UCSD-AML1 (cell line): ENCODE data around the gene KCNG4.

ENCODE experiments used
- DNase-seq: peaks from one replicate; lab custom pipeline; 2025; ENCODE audit not compliant: unreplicated experiment; lab: John Stamatoyannopoulos, UW

KCNG4 gene

DNA sequence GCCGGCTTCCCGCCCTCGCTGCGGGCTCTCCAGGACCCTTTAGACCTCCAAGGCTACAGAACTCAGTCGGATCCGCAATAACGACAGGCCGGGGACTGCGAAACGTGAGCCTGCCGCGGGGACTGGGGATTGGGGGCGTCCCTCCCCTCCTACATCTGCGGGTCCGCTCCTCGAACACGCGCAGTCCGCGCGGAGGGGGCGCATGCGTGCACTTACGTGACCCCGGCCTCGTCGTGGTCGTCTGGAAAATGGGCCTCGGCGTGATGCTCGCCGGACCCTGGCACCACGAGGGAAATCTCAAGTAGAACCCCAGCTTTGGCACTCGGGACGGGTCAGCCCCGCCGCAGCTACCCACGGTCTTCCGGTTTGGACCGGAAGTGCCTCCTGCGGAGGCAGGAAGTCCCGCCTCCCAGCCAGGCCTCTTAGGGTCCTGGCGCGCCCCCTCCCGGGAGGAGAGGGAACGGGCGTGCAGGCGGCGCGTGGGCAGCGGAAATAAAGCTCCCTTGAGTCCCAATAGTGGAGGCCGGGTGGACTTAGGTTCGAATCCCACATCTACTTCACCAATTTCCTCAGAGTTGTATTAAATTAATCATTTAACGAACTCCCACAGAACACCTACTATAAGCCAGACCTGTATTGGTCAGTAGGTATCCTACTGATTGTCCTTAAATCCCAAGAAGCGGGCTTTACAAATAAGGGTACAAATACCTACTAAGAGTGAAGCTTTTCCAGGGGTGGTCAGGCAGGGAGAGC, 53.0 kb downstream of the KCNG4 start, which contains the start of gene TAF1C:
TSS of gene TAF1C (minus strand) at position 373 of the 753 bp plus-strand sequence. CDS start 2,069 bp downstream, outside the sequence.
- DNase-seq, result peak; percentile 96

DNA sequence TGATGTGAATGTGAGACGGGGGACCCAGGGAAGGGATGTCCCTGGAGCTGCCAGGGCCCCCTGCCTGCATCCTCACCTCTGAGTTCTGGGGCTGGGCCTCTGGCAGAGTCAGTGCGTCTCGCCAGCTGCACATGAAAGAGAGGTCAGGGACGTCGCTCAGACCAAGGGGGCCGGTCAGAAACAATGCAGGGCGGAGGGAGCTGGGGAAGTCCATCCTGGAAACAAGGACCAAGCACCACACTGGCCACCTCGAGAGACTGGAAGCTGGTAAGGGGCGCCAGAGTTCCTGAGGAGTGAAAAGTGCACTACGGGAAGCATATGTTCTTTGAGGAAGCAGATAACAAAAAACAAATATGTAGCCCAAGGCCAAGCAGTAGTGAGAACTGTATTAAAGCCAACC, 55.0 kb downstream of the KCNG4 start:
- no peak for DNase-seq

DNA sequence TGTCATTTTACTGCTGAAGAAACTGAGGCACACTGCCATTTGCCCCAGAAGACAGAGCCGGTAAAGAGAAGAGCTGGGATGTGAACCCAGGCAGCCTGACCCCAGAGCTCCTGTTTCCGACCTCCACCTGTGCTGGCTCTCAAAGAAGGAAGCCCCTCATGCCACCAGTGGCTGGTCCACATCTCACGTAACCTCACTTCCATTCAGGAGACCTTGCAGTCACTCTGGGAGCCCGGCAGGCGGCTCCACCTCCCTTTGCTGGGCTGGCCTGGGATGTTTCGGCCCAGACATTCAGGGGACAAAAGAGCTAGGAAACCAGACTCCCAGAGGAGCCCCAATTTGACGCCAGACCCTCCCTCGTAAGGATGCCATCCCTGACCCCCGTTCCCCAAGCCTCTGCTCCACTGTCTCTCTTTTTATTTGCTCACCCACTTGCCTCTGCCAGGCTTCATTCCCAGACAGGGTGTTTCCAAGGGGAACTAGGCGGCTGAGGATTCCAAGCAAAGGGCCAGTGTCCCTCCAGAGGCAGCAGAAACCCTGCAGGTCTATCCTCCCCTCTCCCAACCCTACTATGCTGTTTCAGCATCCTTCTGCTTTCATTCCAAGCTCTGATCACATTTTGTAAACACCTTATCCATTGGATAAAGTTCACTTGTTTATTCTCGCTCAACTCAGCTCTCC, 55.8 kb downstream of the KCNG4 start:
- no peak for DNase-seq

DNA sequence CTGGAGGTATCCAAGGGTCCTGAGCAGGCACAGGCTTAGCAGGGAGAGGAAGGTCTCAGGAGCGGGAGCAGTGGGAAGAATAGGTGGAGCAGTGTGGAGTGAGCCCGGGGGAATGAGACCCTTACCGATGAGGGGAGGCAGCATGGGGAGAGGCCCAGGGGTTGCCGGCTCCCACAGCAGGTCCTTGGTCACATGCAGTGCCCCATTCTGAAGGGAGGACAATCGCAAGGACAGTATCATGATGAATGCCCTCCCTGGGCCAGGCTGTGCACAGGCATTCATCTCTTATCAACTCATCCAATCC, 56.3 kb downstream of the KCNG4 start:
- no peak for DNase-seq

DNA sequence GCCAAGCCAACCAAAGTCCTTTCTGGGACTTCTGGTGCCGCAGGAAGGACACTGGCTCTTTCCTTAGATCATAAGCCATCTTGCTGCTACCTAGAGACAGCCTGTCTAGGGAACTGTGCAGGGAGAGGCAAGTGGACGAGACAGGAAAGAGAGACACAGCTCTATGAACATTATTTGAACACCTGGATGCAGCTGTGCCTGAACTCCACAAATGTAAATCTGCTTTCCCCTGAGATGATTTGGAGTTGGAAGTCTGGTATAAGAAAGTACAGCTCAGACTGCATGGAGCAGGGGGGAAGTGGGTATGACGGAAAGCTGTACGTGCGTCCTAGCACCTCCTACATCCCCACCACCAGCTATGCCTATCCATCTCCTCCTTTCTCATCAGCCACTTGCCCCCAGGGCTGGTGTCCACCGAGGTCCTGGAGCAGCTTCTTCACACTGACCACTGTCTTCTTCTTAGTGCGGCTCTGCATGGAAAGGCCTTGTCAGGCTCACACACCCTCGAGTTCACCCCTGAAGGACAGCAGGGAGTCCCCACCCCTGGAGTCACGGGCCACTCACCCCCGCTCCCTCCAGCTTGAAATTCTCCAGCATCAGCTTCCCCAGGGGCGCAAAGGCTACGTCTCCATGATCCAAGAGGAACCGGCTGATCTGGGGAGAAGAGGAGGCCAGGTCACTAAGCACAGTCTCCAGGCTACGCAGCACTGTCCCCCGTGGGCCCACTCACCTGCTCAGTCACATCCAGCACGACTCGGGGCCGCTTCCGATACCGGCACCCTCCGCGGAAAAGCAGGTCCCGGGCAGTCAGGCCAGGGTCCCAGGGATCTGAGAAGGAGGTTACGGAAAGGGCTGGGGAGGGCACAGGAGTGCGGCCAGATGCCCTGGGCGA, 56.9 kb downstream of the KCNG4 start:
- DNase-seq, result no peak

DNA sequence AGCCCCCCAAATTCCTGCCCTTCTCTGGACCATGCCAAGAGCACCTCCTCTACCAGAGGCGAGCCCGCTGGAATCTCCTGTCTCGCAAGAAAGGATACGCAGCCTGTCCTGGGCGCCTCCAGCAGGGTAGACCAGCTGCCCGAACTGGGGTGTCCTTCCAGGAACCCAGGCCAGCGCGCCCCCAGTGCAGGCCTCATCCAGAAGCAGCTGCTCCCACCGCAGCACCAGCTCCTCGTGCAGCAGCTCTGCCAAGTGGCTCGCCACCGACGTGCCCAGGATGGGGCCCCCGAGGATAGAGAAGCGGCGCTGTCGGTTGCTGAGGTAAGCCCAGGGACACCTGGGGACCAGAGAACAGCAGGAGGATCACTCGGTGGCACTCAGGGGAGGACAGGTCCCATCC, 57.7 kb downstream of the KCNG4 start:
- DNase-seq, result no peak

DNA sequence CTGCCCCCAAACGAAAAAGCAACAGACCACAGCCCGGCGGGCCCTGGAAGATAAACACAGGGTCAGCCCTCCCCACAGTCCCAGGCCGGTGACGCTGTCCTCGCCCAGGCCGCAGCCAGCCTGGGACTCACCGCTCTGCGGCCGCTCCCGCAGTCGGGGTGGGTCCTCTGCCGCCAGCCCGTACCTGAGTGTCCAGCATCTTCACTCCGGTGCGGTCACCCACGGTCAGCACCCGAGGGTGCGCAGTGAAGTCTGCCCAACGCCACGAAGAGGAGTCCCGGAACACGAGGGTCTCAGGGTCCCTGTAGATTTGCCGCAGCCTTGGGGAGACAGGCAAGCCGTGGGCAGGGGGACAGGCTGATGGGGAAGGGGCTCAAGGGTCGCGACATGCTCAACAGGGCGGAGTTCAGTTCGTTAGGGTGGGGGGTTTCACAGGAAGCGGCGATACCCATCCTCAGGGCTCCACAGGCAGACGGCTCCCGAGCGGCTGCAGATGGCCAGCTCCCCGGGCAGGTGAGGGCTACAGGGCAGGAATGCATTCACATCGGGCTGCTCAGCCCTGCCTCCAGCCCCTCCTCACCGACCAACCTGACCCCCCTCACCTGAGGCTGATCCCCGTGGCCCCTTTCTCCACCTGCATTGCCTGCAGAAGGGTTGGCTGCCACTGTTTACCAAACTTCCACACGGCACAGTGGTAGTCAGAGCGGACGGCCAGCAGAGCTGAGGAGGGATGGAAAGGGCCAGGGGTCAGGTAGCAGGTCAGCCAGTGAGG, 58.5 kb downstream of the KCNG4 start:
- DNase-seq, result no peak

DNA sequence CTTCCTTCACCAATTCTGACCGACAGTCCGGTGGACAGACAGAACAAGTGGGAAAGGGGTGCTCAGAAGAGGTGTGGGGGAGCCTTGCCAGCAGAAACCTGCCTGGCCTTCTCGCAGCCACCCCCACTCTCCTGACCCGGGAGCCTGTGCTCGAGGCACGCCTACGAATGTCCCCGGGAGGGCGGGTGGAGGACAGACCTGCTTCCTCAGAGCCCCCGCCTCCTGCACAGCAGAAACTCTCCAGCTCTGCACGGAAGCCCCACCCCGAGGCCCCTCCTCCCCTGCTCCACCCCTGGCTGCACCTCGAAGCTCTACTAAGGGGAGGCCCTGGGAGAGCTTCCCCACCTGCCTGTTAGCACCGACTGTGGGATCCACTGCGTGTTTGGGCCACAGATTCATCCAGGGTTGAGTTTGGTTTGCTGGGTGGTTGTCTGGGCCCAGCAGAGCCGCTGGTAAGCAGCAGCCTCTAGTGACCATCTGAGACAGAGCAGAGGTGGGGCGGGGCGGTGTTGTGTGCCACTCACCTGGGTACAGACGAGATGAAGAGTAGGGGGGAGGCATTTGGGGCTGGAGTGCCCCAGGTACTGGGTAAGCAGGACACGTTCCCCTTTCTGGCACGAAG, 59.2 kb downstream of the KCNG4 start:
- no peak for DNase-seq

DNA sequence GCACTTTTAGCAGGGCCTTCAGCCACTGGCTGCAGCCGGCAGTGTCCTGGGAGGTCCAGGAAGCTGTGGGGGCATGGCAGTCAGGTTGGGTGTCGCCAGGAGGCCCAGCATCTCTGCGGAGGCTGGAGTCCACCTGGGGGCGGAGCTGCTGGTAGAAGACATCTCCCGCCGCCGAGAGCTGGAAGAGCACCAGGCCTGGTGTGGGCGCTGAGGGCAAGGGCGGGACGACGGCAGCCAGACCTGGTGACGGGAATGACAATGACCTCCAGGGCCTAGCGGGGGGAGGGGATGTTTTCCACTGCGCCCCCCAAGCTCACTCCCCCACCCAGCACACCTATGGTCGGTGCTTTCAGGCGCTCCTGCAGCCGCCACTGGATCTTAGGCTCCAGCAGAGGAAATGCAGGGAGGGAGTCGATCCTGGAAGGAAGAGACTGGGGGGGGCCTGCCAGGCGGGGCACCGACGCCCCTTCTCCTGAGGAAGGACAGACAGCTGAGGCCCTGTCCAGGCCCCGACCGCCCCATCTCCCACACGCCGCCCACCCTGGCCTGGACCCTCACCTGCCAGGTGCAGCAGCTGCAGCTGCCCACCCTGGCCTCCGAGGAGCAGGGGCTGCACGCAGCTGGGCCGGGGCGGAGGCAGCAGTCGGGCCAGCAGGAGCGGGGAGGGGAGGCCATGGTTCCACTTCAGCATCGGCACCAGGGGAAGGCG, 60.0 kb downstream of the KCNG4 start:
- no peak for DNase-seq

DNA sequence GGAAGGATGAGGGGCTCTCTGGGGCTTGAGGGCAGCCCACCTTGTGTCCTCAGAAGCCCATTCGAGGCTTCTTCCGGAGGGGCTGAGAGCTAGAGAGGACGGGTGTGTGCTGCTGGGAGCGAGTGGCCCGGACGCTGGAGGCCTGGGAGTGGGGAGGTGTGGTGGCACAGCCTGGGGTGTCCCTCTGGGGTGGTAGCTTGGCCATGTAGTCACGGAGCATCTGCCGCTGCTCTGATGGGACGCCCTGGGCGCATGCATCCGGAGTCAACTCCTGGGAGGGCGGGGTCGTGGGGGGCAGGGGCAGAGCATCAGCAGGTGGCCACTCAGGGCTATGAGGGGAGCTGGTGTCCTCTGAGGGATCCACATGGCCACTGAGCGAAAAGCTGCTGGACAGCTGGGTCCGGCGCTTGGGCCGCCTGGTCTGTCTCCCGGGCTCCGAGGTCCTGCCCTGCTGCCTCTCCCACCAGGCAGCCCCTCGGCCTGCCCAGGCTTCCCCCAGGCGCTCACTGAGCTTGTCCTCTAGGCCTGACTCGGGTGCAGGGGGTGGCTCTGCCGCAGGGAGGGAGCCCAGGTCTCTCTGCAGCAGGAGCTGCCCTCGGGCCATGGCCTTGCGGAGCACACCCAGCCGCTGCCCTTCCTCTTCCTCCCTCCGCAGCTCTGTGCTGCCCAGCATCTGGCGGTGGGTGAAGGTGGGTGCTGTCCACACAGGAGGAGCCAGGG, 60.8 kb downstream of the KCNG4 start:
- no peak for DNase-seq

DNA sequence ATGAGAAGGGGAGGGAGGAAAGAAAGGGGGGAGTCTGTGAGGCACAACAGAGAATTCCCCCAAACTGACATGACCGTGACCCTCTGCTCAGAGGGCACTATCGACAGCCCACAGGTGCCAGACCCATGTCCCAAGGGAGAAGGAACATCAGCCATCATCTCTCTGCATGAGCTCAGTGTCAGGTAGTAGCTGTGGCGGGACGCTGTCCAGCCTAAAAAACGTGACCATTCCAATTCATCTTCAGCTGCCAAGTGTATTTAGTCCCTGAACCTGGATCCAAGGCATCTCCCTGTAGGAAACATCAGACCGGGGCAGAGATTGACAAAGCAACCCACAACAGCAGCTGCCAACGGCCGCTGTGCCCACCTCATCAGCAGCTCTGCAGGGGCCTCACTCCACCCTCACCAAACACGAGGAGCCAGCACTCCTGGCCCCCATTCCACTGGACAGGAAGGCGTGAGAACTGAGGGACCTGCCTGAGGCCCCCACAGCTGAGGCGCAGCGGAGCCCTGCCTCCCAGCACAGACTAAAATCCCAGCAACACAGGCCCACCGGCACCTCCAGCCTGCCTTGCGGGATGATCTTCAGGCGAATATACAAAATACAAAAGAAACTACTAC, 61.6 kb downstream of the KCNG4 start:
- no peak for DNase-seq

DNA sequence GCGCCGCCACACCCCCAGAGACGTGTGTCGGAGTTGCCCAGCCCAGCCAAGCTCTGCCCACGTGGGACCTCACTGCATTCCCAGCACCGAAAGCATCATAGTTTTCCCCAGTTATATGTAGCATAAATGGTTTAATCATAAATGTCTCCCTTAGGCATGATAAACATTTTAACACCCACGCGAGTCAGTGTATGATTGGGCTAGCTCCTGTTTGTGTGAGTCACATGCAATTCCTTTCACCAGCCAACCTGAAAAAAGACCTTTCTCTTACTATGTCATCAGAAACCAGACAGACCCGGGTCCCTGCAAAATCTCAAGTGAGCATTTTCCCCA, 62.1 kb downstream of the KCNG4 start:
- DNase-seq, result no peak

DNA sequence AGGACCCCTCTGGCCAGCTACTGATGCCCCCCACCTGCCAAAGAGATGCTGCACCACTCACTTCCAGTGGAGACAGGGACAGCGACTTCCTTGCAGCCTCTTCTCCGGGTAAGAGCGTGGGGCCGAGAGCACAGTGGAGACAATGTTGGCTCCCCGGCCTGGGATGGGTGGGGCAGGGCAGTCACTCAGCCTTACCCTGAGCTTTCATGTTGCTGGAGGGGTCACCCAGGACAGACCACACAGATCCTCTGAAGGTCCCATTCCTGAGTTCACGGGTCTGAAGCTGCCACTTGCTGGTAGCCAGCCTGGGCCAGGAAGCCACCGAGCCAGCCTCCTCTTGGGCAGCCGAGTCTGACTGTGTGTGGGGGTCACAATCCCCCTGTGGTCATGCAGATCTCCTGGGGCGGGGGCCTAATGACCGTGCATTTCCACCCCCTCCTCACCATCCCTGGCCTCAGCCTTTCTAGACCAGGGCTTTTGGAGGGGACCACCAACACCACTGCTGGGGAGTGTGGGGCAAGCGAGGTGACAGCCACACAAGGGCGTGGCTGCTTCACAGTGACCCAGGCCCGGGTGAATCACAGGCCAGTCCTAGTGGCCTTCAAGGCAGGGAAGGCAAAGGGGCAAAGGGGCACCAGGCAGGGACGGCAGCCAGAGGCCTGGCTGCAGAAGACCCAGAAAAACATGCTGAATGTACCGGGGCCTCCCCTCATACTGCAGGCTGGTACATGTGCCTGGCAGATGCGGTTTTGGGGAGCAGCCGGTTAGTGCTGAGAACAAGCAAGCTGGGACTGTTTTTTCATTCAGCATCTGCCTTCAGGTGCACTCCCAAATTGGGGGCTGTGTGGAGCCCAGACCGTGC, 63.4 kb downstream of the KCNG4 start:
- no peak for DNase-seq

DNA sequence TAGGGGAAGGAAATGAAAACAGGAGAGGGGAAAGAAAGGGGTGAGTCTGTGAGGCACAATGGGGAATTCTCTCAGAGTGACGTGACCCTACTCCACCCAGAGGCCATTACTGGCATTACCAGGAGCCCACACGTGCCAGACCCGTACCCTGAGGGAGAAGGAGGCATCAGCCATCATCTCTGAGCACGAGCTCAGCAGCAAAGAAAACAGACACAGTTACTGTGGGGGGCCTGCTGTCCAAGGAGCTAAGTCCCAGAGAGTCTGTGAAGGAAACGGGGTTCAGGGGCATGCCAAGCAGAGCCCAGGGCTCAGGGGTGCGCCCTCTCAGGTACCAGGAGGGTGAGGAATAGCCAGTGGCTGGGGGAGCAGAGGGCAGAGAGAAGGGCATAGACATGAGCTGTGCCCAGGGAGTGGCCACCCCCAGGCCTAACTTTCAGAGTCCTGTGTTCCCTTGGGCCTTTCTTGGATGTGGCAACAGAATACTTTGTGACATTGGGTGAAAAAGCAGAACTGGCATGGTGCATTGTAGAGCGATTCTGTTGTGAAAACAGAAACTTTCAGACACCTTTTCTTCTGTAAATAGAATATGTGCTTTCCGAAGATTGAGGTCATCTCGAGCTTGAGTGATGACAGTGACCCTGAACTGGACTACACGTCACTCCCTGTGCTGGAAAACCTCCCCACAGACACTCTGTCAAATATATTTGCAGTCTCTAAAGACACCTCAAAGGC, 64.3 kb downstream of the KCNG4 start:
- DNase-seq, result peak; percentile 38

DNA sequence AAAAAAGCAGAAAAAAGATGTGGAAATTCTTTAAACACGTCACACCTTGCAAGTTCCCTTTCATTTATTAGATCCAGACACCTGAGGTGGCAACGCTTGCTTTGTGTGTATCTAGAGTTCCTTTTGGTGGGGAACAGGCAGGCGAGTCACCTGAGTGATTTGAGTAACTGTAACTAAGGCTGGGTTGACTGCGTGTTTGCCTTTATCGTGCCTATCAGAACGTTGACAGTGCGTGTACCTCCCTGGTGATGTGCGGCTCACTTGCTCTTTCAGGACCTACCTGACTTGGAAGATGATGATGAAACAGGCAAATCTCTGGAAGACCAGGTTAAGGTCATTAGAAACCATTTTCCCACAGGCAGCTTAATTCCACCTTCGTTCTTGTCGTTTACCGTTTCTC, 65.4 kb downstream of the KCNG4 start:
- no peak for DNase-seq

DNA sequence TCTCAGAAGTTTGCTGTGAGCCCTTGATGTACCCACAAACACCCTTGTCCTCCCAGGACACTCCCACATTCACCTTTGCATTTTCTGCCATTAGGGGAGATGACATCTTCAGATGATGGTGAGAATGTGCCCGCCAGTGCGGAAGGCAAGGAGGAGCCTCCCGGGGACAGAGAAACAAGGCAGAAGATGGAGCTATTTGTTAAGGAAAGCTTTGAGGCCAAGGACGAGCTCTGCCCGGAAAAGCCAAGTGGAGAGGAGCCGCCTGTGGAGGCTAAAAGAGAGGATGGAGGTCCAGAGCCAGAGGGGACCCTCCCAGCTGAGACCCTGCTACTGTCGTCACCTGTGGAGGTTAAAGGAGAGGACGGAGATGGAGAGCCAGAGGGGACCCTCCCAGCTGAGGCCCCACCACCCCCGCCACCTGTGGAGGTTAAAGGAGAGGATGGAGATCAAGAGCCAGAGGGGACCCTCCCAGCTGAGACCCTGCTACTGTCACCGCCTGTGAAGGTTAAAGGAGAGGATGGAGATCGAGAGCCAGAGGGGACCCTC, 70.0 kb downstream of the KCNG4 start:
- no peak for DNase-seq
